Measurements from ENCODE around the gene MAPK8IP1. TPM values are rescaled to one million over a fixed set of nuclear protein-coding genes. Genes with fewer than 3 reads are reported as not detected.

The MAPK8IP1 gene
- polyA plus RNA-seq, 3 donors, result 8.3 to 8.8 (median 8.4) TPM

DNA sequence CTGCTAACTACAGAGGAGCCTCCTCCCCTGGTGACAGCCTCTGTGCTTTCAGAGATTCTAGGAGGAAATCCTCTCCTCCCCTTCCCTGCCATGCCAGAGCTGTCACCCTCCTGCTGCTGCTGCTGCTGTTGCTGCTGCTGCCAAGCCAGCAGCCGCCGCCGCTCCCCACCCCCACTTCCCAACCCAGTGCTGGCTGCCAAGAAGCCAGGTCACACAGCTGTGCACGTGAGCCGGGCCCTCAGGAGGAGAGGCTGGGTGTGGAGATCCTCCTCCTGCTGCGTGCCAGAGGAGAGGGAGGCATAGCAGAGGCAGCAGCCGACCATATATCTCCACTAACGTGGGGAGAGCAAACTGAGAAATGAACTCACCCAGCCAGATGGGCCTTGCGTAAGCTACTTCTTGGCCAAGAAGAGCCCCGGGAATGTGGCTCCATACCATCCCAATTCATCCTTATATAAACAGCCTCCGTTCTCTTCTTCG lies 25.8 kb upstream of the MAPK8IP1 start:
- DNase-seq (ENCODE audit: low read depth in 3 of 3, low spot score in 2 of 3), result no peak

DNA sequence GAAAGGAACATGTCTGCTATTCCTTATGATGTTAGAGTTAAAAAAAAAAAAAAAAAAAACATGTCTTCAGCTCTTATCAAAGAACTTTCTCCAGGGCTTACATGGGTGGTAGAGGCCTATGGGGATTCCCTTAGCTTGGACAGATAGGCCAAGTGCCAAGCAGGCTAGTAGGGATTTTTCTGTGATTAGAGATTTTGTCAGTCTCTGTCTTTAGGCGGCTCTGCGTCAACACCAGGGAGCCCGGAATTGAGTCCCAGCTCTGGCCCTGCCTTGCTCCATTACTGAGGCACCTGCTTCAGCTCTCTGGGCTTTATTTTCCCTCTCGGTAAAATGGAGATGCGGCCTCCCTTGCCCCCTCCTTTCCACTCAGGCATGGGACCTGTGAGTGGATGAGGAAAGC lies 25.1 kb upstream of the MAPK8IP1 start:
- DNase-seq (ENCODE audit: low read depth in 3 of 3, low spot score in 2 of 3), result no peak

DNA sequence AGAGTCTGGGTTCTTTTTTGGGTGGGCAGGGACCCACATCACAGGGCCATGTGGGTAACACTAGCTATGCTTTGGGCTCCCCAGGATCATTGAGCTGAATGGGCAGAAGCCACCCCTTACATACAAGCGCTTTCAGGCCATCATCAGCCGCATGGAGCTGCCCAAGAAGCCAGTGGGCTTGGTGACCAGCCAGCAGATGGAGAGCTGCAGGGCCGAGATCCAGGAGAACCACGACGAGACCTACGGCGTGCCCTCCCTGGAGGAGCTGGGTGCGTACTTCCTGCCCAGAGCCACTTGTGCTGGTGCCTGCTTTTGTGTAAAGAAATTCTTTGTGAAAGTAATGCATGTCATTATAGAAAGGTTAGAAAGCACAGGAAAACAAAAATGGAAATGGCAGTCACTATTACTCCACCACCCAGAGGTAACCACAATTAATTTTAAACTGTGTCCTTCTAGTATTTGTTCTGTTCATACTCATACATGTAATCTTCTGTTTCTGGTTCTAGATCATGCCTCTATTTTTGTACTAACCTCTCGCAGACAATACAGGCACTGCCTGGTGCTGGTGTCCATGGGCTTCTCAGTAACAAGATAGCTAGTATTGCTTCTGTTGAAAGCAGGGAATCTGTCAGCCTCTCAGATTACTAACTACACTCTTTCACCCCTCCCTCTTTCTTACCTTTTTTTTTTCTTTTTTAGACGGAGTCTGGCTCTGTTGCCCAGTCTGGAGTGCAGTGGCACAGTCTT lies 24.5 kb upstream of the MAPK8IP1 start:
- no peak for DNase-seq (ENCODE audit: low read depth in 3 of 3, low spot score in 2 of 3)

DNA sequence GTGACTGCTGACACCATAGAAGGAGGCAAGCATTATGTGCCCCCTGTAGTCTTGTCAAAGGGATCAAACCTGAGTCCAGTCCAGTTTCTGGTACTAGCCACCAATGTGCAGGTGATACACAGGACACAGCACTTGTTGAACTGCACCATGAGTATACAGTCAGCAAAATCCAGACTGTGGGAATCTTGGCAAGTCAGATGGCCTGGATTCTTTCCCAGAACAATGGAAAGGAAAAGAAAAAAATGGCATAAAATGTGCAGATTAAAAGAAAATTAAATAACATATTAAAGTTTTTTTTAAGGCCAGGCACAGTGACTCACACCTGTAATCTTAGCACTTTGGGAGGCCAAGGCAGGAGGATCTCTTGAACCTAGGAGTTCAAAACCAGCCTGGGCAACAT lies 21.4 kb upstream of the MAPK8IP1 start:
- DNase-seq (ENCODE audit: low read depth in 3 of 3, low spot score in 2 of 3), result no peak

DNA sequence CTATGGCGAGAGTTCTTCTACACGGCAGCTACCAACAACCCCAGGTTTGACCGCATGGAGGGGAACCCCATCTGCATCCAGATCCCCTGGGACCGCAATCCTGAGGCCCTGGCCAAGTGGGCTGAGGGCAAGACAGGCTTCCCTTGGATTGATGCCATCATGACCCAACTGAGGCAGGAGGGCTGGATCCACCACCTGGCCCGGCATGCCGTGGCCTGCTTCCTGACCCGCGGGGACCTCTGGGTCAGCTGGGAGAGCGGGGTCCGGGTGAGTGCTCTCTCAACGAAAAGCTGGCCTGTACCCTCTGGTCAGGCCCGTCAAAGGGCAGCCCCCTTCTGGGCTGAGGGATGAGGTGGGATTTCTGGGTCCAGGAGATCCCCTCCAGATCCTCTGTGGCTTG lies 15.9 kb upstream of the MAPK8IP1 start:
- no peak for DNase-seq (ENCODE audit: low read depth in 3 of 3, low spot score in 2 of 3)

DNA sequence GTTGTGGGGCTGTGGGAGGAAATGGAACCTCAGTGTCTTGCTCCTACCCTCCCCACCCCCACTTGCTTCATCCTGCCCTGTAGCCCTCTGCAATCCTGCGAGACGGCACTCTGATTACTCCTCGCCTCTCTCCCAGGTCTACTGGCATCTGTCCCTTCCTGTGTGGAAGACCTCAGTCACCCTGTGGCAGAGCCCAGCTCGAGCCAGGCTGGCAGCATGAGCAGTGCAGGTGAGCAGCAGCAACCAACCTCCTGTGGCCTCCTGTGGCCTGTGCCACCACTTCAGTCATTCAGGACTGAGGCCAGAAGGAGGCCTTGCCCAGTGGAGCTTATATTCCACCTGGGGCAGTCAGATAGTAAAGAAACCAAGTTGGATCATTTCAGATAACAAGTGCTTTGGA lies 14.7 kb upstream of the MAPK8IP1 start:
- DNase-seq (ENCODE audit: low read depth in 3 of 3, low spot score in 2 of 3), result no peak

DNA sequence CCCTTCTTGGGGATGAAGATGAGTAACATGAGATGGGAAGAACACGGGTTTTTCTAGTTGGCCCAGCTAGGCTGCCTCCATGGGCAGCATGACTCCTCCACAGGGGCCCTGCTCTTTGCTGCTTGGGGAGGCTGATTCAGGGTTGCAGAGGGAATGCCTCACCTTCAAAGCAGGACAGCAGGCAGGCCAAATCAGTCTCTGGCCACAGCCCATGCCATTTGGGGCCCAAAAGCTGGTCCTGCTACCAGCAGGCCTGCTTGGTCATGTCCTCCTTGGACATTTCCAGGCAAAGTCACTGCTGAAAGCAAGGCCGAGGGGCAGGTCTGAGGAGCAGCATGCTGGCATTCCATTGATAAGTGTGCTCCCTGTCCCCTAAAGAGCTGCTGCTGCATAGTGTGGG lies 13.8 kb upstream of the MAPK8IP1 start:
- DNase-seq (ENCODE audit: low read depth in 3 of 3, low spot score in 2 of 3), result no peak

DNA sequence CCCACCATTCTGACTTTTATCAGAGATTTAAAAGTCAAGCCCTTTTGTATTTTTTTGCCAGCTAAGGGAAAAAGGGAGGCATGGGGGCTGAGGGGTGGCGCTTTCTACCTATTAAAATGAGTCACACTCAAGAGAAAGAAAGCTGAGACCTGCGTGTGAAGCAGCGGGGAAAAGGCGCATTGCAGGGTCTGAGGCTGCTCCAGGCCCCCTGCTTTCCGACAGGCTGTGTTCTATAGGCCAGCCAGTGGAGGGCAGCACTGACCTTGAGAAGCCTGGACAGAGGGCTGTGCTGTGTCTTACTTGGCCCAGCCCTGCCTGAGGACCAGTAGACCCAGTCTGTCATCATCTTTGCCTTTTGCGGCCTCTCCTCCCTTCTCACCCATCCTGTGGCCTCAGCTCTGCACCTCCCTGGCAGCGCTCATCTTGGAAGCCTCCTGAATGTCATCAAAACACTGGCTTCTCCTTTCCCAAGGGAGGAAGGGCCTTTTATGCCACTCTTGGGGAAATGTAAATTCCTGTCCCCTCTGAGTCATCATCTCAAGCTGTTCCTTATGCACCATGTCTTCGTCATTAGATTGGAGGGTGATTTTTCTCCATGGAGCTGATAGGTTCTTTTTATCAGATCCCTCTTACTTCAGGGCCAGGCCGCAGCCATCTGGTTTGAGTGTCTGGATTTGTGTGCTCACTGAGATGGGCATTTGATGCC lies 12.6 kb upstream of the MAPK8IP1 start:
- DNase-seq (ENCODE audit: low read depth in 3 of 3, low spot score in 2 of 3), result no peak

DNA sequence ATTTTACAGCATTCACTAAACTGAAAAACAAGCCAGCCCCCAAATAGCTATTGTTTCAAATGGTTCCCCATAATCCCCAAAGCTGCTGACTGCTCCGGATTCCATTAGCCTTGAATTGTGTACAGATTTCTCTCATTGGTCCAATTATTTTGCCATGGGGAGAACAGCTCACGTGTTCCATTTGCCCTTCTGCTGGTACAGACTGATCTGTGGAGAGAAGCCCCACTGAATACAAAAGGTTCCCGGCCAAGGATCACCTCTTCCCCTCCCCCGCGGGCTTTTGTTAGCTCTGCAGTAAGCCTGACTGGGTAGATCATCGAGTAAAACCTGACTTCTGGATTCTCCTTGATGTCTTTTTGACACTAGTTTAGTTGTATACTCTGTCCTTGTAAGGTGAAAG lies 9.1 kb upstream of the MAPK8IP1 start:
- no peak for DNase-seq (ENCODE audit: low read depth in 3 of 3, low spot score in 2 of 3)

DNA sequence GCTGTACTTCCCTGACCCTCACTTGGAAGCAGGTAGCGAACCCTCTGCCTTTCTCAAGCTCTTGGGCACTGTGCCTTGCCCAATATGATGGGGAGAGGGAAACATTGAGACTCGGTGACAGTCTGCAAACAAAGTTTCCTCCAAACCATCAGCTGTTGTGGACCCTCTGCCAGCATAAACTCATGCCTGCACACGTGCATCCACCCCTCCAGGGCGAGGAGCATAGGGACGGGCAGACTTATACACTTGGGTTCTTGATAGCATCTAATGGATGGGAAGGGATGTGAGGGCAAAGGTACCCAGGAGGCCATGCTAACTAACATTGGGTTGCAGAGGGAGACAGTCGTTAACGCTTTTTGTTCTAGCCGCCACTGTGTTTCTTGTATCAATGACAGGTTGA lies 8.2 kb upstream of the MAPK8IP1 start:
- no peak for DNase-seq (ENCODE audit: low read depth in 3 of 3, low spot score in 2 of 3)

DNA sequence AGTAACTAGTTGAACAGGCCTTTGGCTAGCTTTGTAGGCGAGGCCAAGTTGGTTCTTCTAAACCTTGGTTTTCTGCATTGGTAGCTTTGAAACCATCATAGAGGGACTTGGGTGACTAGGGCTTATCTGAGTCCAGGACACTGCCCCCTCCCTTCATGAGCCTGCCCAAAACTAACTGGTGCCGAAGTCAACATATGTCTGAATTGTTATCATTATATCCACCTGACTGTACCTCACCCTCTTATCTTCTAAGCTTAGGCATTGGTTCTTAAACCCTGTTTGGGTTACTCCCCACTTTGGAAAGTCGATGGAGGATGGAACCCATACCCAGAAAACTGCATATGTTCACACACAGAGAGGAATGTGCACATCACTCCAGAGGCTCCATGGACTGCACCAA lies 7.6 kb upstream of the MAPK8IP1 start:
- DNase-seq (ENCODE audit: low read depth in 3 of 3, low spot score in 2 of 3), result no peak

DNA sequence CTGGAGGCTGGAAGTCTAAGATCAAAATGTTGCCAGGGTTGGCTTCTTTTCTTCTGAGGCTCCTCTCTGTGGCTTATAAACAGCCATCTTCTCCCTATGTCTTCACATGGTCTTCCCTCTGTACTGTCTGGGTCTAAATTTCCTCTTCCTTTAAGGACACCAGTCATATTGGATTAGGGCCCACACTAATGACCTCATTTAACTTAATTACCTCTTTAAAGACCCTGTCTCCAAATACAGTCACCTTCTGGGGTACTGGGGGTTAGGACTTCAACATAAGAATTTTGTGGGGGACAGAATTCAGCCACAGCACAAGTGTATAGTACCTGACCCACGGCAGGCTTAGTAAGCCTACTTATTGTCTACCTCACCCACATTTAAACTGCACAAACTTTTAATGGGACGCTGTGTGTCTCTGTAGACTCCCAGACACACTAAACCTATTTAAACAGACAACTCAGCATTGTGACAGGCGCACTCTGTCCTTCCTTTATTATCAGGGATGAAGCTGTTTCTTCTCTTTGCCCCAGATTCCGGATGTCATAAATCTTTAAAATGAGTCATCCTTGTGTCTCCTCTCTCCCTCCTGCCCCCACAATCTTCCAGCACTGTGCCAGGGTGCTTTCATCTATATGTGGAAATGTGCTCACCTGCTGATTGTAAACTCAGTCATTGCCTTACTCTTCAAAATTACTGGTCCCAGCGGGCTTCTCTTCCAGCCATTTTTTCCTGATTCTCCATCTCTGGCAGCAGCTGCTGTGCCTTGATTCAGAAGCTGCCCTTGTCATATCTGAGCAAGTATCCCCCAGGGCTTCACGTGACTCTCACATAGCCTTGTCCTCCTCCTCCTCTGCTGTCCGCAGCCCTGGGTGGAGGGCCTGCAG lies 5.4 kb upstream of the MAPK8IP1 start:
- no peak for DNase-seq (ENCODE audit: low read depth in 3 of 3, low spot score in 2 of 3)

DNA sequence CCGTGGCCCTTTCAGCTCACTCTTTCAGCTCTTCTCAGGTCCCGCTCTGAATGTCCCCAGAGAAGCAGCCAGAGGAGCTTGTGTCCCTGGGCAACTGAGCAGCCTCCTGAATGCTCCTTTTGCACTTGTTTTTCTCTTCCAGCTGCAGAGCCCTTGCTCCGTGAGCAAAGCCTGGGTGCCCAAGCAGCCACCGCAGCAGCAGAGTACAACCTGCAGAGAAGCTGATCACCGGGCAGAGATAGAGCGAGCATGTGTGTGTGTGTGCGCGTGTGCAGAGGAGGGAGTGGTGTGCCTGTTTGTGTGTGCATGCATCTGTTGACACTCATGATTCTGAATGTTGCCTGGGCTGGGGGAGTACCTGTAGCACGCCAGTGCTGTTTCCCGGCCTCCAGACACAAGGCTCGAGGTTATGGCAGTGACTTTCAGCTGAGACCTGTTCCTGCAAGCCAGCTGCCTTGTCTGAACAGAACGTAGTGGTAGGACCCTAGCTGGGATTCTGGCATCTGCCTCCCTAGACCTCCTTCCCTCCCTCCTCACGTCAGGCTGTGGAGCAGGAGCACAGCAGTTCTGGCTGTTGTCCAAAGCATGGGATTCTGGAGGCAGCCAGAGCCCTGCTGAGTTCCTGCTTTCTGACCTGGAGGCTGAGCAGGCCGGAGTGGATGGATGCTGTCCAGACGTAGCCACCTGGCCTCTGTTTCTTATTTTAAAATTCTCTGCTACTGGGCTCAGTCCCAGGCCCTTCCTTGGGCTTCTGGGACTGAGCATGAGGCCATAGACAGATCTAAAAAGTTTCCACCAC lies 4.5 kb upstream of the MAPK8IP1 start:
- no peak for DNase-seq (ENCODE audit: low read depth in 3 of 3, low spot score in 2 of 3)

DNA sequence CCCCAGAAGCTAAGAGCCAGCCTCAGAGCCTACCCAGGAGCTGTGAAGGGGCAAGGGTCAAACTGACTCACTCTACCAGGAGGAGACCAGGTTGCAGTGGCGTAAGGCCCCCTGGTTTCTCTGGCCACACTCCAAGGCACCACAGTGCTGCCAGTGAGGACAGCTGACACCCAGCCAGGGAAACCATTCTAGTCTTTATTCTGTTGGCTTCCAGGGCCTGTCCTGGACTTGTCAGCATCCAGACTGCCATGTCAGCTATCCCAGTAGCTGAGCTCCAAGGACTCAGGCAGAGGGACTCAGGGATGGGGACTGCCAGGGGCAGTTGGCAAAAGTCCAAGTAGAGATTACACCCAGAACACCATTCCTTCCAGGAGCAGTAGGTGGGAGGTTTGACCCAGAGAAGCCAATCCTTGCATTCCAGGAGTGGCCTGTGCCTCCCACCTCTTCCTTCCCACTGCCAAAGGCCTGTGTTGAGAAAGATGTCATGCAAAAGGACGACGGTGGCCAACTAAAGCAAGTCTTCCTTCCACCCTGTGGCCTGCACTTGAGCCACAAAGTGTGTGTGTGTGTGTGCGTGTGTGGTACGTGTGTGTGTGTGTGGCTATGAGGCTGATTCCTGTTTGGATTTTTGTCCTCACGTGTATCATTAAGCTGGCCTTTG lies 3.6 kb upstream of the MAPK8IP1 start:
- no peak for DNase-seq (ENCODE audit: low read depth in 3 of 3, low spot score in 2 of 3)

DNA sequence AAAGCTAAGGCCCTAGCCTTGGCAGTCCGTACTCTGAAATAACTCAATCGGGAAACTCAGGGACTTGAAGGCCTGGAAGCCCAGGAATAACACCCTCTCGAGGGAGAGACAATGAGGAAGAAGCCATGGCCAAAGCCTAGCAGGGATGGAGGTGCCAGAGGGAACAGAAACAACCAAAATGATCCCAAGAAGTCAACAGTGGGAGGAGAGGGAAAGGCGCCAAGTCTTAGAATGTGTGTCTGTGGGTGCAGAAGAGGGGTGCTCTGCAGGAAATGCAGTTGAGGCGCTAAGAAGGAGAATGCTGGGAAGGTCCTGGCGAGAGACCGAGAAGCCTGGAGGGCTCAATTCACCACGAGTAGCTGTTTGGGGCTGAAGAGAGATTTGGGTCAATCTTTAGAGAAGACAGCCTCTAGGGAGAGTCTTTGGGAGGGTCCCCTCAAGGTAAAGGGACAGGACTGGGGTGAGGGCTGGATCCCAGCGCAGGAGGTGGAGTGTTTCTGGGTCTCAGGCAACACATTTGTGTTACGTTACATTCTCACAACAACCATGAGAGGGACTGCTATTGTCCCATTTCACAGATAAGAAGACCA lies 760 bp upstream of the MAPK8IP1 start:
- no peak for DNase-seq (ENCODE audit: low read depth in 3 of 3, low spot score in 2 of 3)

DNA sequence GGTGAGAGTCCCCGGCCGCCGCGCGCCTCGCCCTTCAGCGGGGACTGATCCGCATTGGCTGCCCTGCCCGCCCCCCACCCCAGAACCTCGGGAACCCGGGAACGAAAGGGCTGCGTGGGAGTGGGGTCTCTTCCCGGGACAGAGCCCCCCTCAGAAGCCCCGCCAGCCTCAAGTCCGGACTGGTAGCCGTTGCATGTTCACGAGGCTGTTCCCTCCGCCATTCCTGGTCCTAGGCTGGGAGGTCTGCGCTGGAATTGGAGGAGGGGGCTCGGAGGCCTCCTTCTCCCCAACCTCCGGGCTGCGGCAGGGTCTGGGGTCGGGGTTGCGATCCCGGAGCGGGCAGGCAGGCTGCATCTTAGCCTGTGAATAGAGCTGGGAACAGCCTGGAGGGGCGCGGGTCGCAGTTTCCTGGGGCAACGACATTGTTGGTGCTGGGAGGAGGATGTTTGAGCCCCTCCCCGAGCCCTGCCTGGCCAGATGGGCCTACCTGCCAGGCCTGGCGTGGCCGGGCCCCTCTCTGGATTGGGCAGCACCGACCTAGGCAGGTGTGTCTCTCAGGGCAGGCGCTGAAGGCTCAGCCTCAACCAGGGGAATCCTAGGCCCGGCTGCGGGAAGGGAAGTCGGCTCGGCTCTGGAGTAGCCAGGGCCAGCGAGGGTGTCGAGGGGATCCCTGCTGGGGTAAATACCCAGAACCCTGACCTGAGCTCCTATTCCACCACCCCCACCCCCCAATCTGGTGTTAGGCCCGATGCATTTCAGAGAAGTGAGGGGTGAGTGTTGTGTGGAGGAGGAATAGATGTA lies 670 bp downstream of the MAPK8IP1 start:
- no peak for DNase-seq (ENCODE audit: low read depth in 3 of 3, low spot score in 2 of 3)

DNA sequence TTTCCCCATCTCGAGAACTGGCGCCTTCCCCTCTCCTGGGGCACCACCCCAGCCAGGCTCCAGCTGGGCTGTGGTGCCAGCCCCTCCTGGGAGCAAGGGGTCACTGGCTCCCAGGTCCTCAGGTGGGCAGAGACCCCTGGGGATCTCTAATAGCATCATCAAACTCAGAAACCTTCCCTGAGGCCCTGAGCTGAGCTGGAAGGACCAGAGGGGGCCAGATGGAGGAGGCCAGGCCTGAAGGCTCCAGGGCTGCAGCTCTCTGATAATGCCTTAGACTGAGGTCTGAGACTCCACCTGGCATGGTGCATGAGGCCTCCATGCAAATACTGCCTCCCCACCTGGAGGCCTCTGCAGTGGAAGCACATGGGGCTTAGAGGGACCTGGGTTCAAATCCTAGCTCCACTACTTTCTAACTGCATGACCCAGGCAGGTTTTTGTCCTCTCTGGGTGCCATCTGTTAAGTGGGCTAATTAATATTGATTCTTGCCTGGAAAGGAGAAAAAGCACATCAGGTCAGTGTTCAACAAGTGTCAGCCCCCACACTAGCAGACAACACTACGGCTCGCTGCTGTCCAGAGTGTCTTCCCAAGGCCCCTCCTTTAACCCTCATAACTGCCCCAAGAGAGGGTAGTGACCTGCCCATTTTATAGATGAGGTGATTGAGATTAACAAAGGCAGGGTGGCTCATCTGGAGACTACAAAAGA lies 1.5 kb downstream of the MAPK8IP1 start:
- no peak for DNase-seq (ENCODE audit: low read depth in 3 of 3, low spot score in 2 of 3)

DNA sequence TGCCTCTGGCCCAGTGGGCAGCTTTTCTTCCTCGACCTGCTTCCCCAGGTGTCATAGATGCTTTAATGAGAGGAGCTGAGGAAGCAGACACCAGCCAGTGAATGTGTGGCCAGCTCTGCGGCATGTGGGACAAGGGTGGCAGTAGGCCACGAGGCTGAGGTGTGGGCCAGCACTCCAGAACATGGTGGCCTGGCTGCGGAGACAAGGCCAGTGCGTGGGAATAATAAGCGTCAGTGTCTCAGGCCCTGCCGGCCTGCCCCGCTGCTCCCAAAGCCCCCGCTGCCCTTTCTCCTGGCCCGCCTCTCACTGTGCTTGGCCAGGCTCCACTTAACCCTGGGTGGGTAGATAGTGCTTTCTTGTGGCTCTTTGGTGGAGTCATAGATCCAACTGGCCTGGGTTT lies 2.1 kb downstream of the MAPK8IP1 start:
- no peak for DNase-seq (ENCODE audit: low read depth in 3 of 3, low spot score in 2 of 3)

Measured in right renal cortex interstitium (tissue), 3 donors.